ENCODE data around the gene CFAP77.

Gene CFAP77

DNA sequence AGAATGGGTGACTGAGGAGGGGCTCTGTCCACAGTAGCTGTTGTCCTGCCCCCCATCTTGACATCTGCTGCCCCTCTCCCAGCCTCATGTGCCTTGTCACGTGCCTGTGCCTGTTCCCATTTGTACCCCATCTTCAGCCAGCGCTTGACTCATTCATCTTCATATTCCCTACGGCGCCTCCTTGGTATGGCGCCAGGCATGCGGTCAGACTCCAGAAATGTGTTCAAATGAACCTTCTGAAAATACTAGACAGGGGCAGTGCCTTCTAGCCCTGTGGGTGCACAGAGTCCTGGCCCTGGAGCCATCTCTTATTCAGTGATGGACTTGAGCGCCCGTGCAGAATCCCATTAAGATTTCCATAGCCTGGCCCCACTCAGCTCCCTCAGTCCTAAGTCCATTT lies 46.2 kb downstream of the CFAP77 start:
- DNase-seq: no peak

DNA sequence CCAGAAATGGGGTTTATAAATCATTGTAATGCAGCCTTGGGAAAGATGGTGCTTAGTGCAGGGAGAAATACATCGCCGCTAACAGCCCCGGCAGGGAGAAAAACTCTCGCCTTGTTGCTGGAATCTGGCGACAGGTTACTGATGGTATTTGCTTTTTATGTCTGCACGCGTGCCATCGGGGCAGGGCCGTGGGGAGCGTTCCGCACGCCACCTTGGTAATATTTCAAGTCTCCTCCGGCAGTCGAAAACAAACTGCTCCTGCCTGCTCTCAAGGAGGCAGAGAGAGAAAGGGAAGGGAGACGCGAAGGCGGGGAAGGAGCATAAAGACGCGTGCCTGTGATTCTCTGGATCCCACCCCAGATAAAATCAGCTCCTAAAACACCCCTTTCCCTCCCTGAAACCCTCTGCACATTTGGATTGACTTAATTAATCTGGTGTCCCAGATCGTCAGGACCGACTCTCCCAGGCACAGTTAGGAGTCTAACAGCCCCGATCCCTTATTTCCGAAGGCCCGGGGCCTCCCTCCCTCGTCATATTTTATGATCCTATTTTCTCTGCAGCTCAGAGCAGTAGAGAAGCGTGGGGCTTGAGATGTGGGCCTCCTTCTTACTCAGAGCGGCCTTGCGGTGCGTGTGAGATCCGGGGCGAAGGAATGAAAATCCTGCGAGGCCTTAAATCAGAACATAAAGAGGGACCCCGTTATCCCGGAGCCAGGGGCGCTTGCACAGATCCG lies 47.7 kb downstream of the CFAP77 start:
- peak; percentile 52 for DNase-seq

DNA sequence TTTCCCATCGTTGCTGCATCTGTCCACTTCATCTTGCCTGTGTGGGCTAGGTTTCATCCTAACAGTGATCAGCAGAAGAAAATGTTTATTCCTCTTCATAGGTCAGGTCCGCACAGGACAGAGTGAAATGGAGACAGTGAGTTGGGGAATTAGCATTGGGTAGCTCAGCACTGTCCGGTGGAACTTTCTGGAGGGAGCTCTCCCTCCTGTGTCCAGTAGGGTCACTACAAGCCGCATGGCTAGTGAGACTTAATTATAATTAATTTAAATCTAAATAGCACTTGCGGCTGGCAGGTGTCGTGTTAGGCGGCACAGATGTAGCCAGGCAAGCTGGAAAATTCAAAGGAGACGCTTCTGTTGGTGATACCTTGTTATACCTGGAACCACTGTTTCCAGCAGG lies 48.4 kb downstream of the CFAP77 start:
- no peak for DNase-seq

DNA sequence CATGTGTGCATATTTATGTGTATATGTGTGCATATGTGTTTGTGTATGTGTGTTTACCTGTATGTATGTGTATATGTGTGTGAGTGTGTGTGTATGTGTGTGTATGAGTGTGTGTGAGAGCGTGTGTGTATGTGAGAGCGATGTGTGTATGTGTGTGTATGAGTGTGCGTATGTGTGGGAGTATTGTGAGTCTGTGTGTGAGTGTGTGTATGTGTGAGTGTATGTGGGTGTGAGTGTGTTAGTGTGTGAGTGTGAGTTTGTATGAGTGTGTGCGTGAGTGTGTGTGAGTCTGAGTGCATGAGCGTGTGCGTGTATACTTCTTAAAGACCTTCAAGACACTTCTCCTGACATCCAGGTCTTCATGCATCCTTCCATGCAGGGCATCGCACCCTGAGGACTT lies 49.6 kb downstream of the CFAP77 start:
- no peak for DNase-seq

DNA sequence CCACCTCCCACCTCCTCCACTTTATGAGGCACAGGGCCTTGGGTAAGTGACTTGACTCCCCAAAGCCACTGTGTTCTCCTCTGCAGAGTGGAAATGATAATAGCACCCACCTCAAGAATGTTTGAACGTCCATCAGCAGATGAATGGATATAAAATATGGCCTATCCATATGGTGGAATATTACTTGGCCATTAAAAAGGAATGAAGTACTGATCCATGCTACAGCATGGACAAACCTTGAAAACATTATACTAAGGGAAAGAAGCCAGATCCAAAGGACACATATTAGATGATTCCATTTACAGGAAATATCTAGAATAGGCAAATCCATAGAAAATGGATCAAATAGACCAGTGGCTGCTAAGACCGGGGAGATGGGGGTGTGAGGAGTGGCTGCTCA lies 50.2 kb downstream of the CFAP77 start:
- no peak for DNase-seq

DNA sequence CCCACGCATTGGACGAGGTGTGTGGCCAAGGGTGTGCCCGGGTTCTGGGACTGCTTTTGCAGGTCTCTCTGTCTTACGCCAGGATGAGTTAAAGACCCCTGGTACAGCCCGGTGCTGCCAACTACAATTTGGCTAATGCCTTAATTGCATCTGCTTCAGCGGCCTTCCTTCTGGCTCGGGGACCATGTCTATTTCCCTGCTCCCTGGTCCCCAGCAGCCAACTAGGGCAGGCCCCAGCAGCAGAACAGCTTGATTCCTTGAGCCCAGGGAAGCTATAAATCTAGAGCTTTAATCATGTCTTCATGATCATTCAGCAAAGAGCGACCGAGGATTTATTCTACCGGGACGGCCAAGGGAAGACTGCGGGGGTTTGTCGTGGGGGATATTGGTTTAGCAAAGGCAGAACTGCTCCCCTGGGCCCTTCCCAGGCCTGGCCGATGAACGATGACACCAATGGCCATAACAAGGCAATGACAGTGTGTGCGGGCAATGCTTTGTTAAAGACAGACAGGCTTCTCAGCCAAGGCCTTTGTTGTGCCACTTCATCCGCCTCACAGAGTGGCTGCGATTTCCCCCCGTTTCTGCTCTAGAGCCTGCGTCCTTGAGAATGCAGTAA lies 51.4 kb downstream of the CFAP77 start:
- DNase-seq: no peak

DNA sequence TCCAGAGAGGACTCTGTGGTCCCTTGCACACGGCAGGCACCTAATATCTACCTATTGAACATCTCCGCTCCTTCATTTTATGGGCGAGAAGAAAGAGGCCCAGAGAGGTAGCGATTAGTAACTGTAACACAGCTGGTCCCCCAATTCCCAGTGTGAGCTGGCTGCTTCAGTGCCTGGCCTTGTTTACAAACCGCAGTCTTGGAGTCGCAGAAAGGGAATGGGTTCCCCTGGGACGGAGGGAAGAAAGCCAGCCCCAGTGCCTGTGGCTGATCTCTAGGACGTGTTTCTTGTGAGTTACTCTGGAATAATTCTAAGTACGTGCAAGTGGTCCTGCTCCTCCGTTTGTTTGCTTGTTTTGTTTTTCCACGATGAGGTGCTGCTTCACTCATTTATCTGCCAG lies 52.0 kb downstream of the CFAP77 start:
- no peak for DNase-seq

DNA sequence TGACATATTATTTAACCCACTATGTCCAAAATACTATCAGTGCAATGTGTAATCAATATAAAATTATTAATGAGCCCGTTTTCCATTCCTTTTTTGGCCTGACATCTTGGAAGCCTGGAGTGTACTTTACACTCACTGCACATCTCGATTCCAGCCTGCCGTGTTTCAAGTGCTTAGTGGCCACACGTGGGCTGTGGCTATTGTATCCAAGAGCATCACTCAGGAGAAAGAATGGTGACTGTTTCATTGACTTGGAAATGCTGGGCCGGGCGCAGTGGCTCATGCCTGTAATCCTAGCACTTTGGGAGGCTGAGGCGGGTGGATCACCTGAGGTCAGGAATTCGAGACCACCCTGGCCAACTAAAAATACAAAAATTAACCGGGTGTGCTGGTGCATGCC lies 54.5 kb downstream of the CFAP77 start:
- no peak for DNase-seq

DNA sequence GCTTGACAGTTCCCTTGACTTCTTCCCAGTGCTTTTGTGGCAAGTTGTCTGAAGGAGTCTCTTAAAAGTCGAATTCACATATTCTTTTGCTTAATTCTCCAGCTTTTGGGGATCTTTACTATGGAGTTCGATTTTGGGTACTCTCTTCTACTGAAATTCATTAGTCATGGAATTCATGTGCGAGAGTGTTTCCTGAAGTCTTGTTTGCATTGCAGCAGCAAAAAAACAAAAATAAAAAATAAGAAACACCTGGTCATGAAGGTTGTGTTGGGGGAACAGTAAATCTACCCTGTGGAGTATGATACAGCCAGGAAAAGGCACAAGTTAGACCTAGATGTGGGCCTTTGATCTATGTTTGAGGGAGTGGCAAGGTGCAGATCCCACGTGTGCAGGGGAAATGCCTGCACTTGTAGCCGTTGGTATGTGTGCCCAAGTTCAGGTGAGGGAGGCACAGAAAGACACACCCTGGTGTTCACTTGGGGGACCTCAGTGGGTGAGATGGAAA lies 55.2 kb downstream of the CFAP77 start:
- no peak for DNase-seq

DNA sequence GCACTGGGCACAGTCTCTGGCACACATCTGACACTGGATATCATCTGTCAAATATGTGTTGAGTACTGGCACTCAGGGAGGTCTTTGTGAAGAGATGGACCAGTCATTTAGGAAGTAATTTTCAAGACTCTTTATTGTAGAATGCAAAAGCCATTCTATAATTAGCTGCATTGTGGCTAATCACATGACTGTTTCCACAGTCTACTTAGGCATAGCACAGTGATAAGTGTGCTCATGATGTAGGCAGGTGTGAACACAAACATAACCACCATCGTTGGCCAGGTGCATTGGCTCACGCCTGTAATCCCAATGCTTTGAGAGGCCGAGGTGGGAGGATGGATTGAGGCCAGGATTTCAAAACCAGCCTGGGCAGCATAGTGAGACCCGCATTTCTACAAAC lies 62.2 kb downstream of the CFAP77 start:
- no peak for DNase-seq

DNA sequence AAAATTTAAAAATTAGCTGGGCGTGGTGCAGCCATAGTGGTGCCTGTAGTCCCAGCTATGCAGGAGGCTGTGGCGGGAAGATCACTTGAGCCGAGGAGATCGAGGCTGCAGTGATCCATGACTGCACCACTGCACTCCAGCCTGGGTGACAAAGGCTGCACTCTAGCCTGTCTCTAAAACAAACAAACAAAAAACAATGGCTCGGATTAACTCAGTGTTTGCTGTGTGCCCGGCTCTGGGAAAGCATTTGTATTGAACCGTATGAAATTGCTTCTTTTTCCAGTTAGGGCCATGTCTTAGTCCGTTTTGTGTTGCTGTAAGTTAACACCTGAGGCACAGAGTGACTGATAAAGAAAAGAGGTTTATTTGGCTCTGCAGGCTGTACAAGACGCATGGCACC lies 62.6 kb downstream of the CFAP77 start:
- DNase-seq: no peak

DNA sequence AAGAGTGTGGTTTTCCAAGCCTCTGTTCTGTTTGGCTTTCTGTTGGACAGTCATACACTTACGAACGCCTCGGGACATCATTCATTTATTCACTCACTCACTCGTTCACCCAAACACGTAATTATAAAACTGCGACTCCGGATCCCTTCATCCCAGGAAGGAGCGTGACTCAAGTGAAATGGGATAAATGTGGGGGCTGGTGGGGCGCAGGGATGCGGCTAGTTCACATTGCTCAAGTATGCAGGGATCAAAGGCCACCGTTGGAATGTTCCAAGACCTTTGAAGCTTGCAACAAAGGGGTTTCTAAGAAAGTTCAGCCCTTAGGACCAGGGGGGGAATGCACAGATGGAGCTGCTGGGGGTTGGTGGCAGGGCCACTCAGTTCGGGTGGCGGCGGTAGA lies 64.2 kb downstream of the CFAP77 start:
- no peak for DNase-seq

DNA sequence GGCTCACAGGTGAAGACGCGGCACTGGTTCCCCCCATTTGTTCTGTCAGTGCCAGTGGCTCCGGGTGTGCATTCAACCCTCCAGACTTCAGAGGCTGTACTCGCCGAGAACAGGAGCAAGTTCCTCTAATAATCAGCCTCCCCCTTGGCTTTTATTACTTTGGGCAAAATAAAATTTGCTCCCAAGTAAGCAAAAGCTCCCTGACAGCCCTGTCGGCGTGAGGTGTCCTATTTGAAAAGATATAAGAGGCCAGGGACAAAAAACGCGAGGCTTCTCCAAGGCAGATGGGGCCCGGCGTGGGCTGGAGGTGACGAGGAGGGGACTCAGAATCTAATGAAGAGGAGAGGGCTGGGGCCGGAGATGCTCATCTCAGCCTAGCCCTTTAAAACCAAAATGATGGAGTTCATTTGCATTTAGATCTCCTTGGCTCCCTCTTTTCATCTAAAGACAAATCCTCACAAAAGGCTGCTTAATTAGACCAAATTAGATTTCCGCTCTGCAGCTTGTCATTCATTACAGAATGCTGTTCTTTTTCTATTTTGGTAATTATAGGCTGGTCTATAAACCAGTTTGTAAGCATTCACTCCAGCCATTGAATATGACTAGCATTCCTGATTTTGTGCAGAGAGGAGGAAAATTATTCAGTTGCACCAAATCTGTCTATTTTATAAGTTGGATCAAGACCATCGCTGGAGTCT lies 68.5 kb downstream of the CFAP77 start:
- DNase-seq: no peak

DNA sequence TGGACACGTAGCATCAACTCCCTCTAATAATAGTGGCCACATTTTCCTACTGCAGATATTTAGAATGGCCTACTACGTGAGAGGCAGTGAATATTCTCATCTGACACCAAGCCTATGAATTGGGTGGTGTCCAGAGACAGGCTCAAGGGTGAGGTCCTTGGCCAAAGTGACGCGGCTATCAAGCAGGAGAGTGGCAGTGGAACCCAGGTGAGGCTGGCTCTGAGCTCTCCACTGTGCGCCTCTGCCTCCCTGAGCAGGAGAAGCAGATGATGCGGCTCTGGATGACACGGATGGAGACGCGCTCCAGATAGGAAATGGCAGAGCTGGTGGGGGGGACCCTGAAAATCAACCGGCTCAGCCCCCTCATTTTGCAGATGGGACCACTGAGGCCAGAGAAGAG lies 69.7 kb downstream of the CFAP77 start:
- DNase-seq: no peak

DNA sequence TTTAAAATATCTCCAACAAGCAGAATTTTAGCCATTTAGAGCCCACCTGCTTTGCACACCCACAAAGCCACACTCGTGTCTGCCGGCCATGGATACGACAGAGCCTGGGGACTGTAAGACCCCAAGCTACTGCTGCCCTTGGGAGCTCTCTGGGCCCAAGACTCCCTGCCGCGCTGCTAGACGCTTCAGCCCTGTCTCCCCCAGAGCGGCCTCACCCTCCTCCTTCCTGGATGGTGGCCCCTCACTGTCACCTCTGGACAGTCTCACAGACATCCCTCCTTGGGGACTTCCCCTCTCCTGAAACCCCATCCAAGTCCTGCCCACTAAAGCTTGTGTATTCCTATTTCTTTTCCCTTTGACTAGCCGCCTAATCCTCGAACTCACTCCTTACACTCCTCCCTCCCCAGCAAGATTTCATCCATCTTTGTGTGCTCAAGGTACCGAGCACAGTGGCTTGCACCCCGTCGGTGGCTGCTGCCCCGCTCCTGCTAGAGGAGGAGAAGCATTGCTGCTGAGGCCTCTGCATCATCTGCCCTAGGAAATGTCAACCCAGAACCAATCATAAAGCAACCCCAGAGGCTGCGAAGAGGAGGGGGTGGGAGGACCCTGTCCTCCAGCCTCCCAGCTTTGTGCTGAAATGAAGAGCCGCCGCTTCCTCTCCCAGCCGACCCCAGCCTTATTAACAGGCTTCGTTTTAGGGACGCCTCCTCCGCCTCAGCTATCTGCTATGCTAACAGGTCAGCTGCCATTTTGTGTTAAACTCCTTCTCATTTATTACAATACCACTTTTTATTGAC lies 71.2 kb downstream of the CFAP77 start:
- DNase-seq: no peak

DNA sequence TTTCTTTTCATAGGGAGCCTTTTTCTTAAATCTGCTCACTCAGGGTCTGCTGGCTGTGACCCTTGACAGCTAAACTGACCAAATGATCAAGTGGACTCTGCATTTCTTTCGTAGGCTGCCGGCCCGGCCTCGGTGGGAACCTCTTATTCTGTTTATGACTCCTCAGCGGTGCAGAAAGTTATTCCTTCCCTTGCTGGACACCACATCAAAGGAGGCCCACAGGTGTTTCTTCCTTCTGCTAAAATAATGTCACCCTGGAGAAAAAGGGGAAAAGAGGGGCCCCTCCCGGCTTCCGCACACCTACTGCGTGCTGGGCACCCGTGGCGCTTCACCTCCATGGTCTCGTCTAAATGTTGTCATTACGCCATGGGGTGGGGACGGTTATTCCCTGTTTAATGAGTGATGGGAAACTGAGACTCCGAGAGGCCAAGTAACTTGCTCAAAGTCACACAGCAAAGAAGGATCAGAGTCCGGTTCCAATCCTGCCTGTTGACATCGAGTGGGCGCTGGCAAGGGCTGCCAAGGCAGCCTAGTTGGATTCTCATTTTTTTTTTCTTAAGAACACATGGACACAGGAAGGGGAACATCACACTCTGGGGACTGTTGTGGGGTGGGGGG lies 72.3 kb downstream of the CFAP77 start:
- DNase-seq: no peak

DNA sequence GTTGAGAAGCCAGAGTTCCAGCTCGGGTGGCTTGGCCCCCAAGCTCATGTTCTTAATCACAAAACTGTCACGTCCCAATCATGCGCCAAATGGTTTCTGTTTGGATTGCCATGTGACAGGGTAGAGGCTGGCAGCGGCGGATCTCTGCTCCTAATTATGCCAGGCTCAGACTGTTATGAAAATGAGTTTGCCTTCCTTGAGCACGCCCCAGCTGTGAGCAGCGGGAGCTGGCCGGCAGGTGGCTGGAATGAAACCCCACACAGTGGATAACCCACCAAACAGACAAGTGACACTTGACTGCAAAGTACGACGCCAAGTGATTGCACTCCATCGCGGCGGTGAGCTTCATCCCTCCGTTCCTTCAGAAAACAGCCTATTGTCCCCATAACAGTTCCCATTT lies 75.4 kb downstream of the CFAP77 start:
- DNase-seq: no peak

DNA sequence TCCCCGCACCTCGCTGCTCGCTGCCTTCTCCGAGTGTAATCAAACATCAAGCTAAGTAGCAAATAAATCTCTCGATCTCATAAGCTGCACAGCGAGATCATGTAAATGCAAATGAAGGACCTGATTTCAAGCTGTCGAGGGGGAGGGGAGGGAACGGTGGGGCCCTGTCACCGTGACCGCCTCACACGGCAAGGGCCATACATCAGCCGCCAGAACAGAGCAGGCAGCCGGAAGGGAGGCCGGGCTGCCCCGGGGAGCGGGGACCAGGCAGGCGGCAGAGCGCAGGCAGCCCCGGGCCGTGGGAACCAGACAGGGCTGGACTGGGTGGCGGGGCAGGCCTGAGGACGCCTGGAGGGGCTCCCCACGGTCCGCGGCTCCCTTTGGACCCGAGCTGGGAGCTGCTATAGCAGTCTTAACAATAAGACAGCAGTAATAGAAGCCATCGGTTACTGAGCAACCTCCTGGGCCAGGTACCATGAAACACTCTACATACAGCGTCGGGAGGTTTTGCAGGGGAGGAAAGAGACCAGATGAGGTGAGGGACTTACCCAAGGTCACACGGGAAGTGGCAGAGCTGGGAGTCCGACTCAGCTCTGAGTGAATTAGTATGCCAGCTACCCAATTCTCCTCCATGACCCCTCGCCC lies 76.8 kb downstream of the CFAP77 start:
- peak; percentile 71 for DNase-seq

DNA sequence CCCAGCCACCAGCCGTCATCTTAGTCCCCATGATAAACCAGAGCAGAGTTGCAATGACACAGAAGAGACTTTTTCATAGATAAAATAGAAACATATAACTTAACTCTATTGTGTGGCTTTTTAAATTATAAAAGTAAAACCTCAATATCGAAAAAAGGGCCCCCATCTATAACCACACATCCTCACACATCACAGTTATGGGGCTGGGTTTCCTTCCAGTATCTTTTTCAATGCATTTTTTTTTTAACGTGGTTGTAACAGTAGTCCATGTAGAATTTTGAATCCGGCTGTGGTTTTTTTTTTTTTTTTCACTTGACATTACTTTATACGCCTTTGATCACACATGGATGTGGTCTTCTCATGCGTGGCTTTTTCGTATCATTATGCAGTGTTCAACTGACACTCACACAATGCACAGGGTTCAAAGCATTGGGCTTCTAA lies 77.4 kb downstream of the CFAP77 start:
- no peak for DNase-seq

DNA sequence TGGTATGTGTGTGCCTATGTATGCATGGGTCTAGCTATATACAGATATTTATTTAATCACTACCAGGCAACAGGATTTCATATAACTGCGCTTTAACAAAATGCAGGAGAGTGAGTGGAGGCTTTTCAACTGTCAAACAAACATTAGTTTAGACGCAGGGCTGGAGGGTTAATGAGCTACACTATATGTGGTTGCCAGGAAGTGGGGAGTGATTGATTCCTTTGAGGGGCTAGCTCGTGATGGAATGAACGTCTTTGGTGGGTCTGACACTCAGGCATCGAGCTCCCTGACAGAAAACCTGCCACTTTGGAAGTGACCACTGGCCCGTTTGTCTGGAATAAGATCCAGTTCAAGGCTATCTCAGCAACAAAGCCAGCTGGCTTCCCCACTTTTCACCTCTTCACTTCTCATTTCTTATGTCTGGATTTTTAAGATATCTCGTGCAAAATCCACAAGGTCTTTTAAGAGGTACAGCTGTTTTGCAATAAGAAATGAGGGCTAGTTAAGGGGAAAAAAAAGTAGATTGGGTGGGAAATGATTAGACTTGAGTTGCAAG lies 78.0 kb downstream of the CFAP77 start:
- DNase-seq: no peak

DNA sequence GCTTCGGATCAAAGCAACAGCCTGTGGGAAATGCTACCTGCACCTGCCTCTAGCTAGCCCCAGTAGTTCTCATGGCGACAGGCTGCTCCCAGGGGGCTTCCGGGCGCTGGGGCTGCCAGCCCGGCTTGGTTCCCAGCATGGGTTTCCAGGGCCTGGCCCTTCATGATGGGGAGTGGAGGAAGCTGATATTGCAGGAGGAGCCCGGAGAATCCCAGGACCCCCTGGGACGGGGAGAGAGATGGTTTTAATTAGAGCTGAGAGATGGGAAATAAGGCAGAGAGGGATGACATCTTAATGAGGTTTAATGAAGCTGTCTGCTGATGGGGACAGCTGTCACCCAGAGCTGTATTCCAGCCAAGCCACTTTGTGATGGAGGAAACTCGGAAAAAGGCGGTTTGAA lies 78.6 kb downstream of the CFAP77 start:
- DNase-seq: no peak

Measured in right kidney (tissue), 1 donor.